Suprapubic skin (tissue), 3 donors: ENCODE results near the gene KCNN1.

Experiments
- EP300 ChIP-seq: sonication (generic); formaldehyde crosslinking; IDR thresholded peaks from one replicate; pipeline ENCODE4 v1.6.1; 2017; ENCODE audit warnings: antibody characterized with exemption
- POLR2A ChIP-seq, 2 donors: fragments of 450-650 bp; IDR thresholded peaks; one replicate each; pipeline ENCODE4 v1.6.1; 2017; ENCODE audit warnings: antibody characterized with exemption in 2 of 2, mild to moderate bottlenecking in 2 of 2, moderate library complexity in 2 of 2
- TF ChIP-seq, protein P1 (sequence below), 2 donors: fragments of 200-600 bp in 1 of 2; fragments of 450-650 bp in 1 of 2; sonication (generic) in 1 of 2; IDR thresholded peaks; one replicate each; pipeline ENCODE4 v1.5.1; 2016 to 2019; ENCODE audit warnings: antibody characterized with exemption in 2 of 2, mild to moderate bottlenecking in 1 of 2, moderate library complexity in 1 of 2

DNA sequence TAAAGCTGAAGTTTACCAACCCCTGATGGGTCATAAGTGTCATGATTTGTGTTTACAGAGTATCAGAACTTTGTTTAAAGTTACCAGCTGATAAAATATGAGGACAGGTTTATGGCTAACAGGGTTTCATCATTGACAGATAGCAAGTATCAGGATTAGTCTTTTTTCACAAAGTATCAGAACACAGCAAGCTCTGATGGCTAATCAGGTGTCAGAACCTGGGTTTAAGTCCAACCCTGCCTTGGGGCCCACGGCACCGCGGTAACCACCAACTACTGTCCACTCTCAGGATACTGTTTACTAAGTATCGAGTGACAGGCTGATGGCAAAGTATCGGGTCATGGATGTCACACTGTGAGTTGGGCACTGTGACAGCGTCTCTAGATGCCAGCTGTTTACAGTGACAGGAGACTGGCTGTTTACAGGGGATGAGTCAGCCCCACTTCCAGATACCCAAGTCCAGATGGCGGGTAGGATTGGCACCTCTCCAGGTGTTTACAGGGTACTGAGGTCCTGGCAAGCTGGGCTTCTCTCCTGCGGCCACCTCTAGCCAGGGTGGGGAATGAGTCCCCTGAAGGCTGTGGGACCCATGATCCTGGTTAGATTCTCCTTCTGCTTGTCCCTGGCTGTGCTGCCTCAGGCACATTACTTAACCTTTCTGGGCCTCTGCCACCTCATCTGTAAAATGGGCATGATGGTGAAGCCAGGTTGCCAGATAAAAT, 62.9 kb downstream of the KCNN1 start:
- TF ChIP-seq, protein P1, sequence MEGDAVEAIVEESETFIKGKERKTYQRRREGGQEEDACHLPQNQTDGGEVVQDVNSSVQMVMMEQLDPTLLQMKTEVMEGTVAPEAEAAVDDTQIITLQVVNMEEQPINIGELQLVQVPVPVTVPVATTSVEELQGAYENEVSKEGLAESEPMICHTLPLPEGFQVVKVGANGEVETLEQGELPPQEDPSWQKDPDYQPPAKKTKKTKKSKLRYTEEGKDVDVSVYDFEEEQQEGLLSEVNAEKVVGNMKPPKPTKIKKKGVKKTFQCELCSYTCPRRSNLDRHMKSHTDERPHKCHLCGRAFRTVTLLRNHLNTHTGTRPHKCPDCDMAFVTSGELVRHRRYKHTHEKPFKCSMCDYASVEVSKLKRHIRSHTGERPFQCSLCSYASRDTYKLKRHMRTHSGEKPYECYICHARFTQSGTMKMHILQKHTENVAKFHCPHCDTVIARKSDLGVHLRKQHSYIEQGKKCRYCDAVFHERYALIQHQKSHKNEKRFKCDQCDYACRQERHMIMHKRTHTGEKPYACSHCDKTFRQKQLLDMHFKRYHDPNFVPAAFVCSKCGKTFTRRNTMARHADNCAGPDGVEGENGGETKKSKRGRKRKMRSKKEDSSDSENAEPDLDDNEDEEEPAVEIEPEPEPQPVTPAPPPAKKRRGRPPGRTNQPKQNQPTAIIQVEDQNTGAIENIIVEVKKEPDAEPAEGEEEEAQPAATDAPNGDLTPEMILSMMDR (IDR thresholded peaks at IDR 0.05) = no peak
- TF ChIP-seq POLR2A (IDR thresholded peaks at IDR 0.05) = no peak
- TF ChIP-seq EP300 = no peak
